SK-N-SH treated with all-trans-retinoic acid at 6 μM for 48 hours (cell line): Measurements from ENCODE around the gene CEP131.

Experiments used
- ARNTL ChIP-seq: fragments of 450-650 bp; formaldehyde crosslinking; IDR thresholded peaks from 2 replicates; pipeline ENCODE4 v1.5.0; 2020; ENCODE audit warnings: low read depth, mild to moderate bottlenecking, moderate library complexity, borderline replicate concordance
- BACH2 ChIP-seq: fragments of 250-450 bp; sonication (Bioruptor Pico); IDR thresholded peaks from 2 replicates; pipeline ENCODE4 v1.9.0; 2021; ENCODE audit warnings: mild to moderate bottlenecking, borderline replicate concordance
- CSRNP3 ChIP-seq: fragments of 250-450 bp; sonication (Bioruptor Pico); IDR thresholded peaks from 2 replicates; pipeline ENCODE4 v1.5.1; 2021; ENCODE audit warnings: mild to moderate bottlenecking, moderate library complexity
- ISL1 ChIP-seq: fragments of 250-450 bp; sonication (Bioruptor Pico); IDR thresholded peaks from 2 replicates; pipeline ENCODE4 v2.1.2; 2022; ENCODE audit warnings: mild to moderate bottlenecking, moderate library complexity
- PATZ1 ChIP-seq: fragments of 250-450 bp; sonication (Bioruptor Pico); IDR thresholded peaks from 2 replicates; pipeline ENCODE4 v1.8.0; 2020; ENCODE audit warnings: mild to moderate bottlenecking, moderate library complexity, borderline replicate concordance
- POU6F1 ChIP-seq: fragments of 250-450 bp; sonication (Bioruptor Pico); IDR thresholded peaks from 2 replicates; pipeline ENCODE4 v1.8.0; 2021; ENCODE audit warnings: low read depth, mild to moderate bottlenecking, moderate library complexity, borderline replicate concordance
- PPARA ChIP-seq: fragments of 250-450 bp; sonication (Bioruptor Pico); IDR thresholded peaks from 2 replicates; pipeline ENCODE4 v1.5.0; 2020; ENCODE audit warnings: mild to moderate bottlenecking, borderline replicate concordance
- RARB ChIP-seq: fragments of 250-450 bp; sonication (Bioruptor Pico); IDR thresholded peaks from 2 replicates; pipeline ENCODE4 v1.8.0; 2021; ENCODE audit warnings: mild to moderate bottlenecking, moderate library complexity
- SNAI2 ChIP-seq: fragments of 250-450 bp; sonication (Bioruptor Pico); IDR thresholded peaks from 2 replicates; pipeline ENCODE4 v1.5.0; 2020; ENCODE audit warnings: mild to moderate bottlenecking, moderate library complexity
- TCF4 ChIP-seq: fragments of 250-450 bp; sonication (Bioruptor Pico); IDR thresholded peaks from 2 replicates; pipeline ENCODE4 v1.8.0; 2021; ENCODE audit warnings: mild to moderate bottlenecking, moderate library complexity, borderline replicate concordance
- ZFP3 ChIP-seq: fragments of 250-450 bp; sonication (Bioruptor Pico); IDR thresholded peaks from 2 replicates; pipeline ENCODE4 v1.5.0; 2020; ENCODE audit warnings: mild to moderate bottlenecking, moderate library complexity

GRCh38 chr17:81210466-81210865, 12.3 kb downstream of the CEP131 start:
- no peak for TF ChIP-seq ARNTL (CRISPR knock-in tag)
- no peak for TF ChIP-seq SNAI2 (CRISPR knock-in tag)
- no peak for TF ChIP-seq PPARA (CRISPR knock-in tag)
- TF ChIP-seq RARB: no peak
- no peak for TF ChIP-seq CSRNP3
- TF ChIP-seq ZFP3: no peak
- TF ChIP-seq PATZ1 (CRISPR knock-in tag): no peak
- TF ChIP-seq TCF4 (CRISPR knock-in tag): no peak
- no peak for TF ChIP-seq ISL1 (CRISPR knock-in tag)
- TF ChIP-seq BACH2 (CRISPR knock-in tag): no peak
- no peak for TF ChIP-seq POU6F1 (CRISPR knock-in tag)
